Sigmoid colon (tissue), 7 donors: Measurements from ENCODE around the gene KICS2. TPM values are rescaled to one million over a fixed set of nuclear protein-coding genes. Genes with fewer than 3 reads are reported as not detected.
A peak's percentile ranks its signal among the peaks of the same experiment; 100 is the strongest.

Experiments
- DNase-seq: peaks from one replicate; pipeline ENCODE4 v3.0.0-alpha.2; 2019
- H3K27ac ChIP-seq, 4 donors: fragments of 200-600 bp; sonication (generic); one replicate each; pipeline ENCODE4 v1.5.1; 2016 to 2019; ENCODE audit warnings: mild to moderate bottlenecking in 1 of 4
- H3K27me3 ChIP-seq, 3 donors: fragments of 200-600 bp; sonication (generic); one replicate each; pipeline ENCODE4 v1.5.1; 2019; ENCODE audit warnings: mild to moderate bottlenecking in 1 of 3
- H3K36me3 ChIP-seq, 4 donors: fragments of 200-600 bp; sonication (generic); one replicate each; pipeline ENCODE4 v1.5.1; 2016 to 2019
- H3K4me1 ChIP-seq, 4 donors: fragments of 200-600 bp; sonication (generic); one replicate each; pipeline ENCODE4 v1.5.1; 2017 to 2019
- H3K4me3 ChIP-seq, 4 donors: fragments of 200-600 bp; sonication (generic); one replicate each; pipeline ENCODE4 v1.5.1; 2017 to 2019; ENCODE audit warnings: mild to moderate bottlenecking in 2 of 4, moderate library complexity in 1 of 4
- H3K9me3 ChIP-seq, 4 donors: fragments of 200-600 bp in 3 of 4; sonication (generic) in 3 of 4; one replicate each; pipeline versions ENCODE4 v1.5.1 to v1.6.1; 2013 to 2019
- CTCF ChIP-seq, 4 experiments: fragments of 450-650 bp in 3 of 4; fragments of 200-600 bp in 1 of 4; IDR thresholded peaks; one replicate each; pipeline ENCODE4 v1.5.1; 2016 to 2019; ENCODE audit warnings: antibody characterized with exemption in 4 of 4, mild to moderate bottlenecking in 3 of 4, moderate library complexity in 2 of 4
- EP300 ChIP-seq, 4 donors: sonication (generic); formaldehyde crosslinking; IDR thresholded peaks; one replicate each; pipeline ENCODE4 v1.6.1; 2017; ENCODE audit warnings: antibody characterized with exemption in 4 of 4
- POLR2A ChIP-seq, 2 donors: fragments of 450-650 bp; IDR thresholded peaks; one replicate each; pipeline ENCODE4 v1.6.1; 2016; ENCODE audit warnings: antibody characterized with exemption in 2 of 2, mild to moderate bottlenecking in 2 of 2, moderate library complexity in 2 of 2
- POLR2AphosphoS5 ChIP-seq, 4 donors: sonication (generic); formaldehyde crosslinking; IDR thresholded peaks; one replicate each; pipeline ENCODE4 v1.6.1; 2017; ENCODE audit warnings: antibody characterized with exemption in 4 of 4
- WGBS, 2 donors: extraction: QIAGEN DNeasy Blood & Tissue Kit; methylation state at CpG; one replicate each; pipeline ENCODE4 v1.1.7; 2013; 5-methylcytosine and 5-hydroxymethylcytosine counted together
- intact Hi-C: fragments of 100-400 bp; cut with DNase I; formaldehyde crosslinking; loops from one replicate; pipeline ENCODE4 v1.15.1; 2023
- polyA plus RNA-seq, 3 donors: library from polyadenylated mRNA; stranded (reverse); fragments of 200-250 nt; gene quantifications; one replicate each; pipeline ENCODE4 v1.2.3, GENCODE V29; 2013
- total RNA-seq, 4 donors: library from RNA; depleted of rRNA; stranded (reverse); fragments of >200 nt; gene quantifications; one replicate each; pipeline ENCODE4 v1.1.0, GENCODE V29; 2016
- donor health status: healthy with polysubstance abuse.
- donor health status: Bipolar disorder and iron deficiency.
- donor health status: healthy.

The KICS2 gene
- 10 to 100 TPM in 1 of 4 donors, 1 to 10 TPM in 3; 3.6 to 10.7 (median 7.7) TPM for total RNA-seq
- 1 to 10 TPM; 1.8 to 4.8 (median 4.4) TPM for polyA plus RNA-seq

DNA sequence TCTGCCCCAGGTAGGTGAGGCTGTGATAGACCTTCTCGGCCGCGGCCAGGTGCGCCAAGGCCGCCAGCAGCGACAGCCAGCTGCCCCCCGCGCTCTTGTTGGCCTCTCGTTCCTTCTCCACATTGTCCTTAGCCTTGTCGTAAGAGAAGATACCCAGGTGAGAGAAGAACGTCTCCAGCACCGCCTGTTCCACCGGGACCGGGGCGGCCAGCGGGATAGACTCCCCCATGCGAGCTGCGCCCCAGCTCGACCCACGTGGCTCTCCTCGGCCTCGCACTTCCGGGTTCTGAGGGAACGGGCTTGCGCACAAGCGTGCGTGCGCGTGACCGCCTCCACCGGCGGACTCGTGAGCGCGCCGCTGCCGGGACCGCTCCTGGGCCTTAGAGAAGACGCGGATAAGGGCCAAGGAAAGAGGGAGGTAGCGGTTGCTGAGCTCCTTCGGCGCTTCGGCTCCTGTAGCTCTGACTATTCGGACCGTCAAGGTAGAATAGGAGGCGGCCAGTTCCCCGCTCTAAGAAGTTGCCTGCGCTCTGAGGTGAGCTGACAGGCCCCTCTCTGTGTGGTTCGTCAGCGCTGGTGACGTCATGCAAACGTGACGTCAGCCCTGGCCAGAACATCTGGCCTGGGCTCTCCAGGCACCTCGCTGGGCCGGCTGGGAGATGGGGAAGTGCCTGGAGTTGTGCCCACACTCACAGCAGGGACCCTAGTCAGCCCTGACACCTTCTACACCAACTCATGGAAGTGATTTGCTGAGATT lies at the start of gene KICS2:
Gene KICS2, minus strand, starts transcription at position 288 of the 757 bp plus-strand sequence. Its CDS starts 59 bp downstream, at position 229.
- 0% methylated on average over 56 of the region's 56 CpGs for WGBS, 2 donors
- intact Hi-C loops = loop anchor here (1.0 to 10.0 kb wide), 3 partner anchors 125 to 543 kb away; partner anchors contain the start of gene SRGAP1
- Histone ChIP-seq H3K27me3 (no peaks in the 10 kb centered on the region), H3K27ac (peak within 1 kb of the TSS; percentile 90 to 93 (median 91)), H3K9me3 (no peaks in the 10 kb centered on the region), H3K4me1 (peaks cover 0 to 10% (median 4%) of the 10 kb centered on the region in 4 donors), H3K4me3 (peak within 1 kb of the TSS; percentile 71 to 92 (median 80)), H3K36me3 (no peaks in the 10 kb centered on the region)
- TF ChIP-seq POLR2A (IDR thresholded peaks at IDR 0.05) = peak; percentile 74 to 84
- no peak for TF ChIP-seq EP300 (IDR thresholded peaks at IDR 0.05)
- TF ChIP-seq POLR2AphosphoS5 (IDR thresholded peaks at IDR 0.05) = peak; percentile 92 to 98 (median 94)
- no peak for TF ChIP-seq CTCF (IDR thresholded peaks at IDR 0.05)
- DNase-seq = peak; percentile 96

DNA sequence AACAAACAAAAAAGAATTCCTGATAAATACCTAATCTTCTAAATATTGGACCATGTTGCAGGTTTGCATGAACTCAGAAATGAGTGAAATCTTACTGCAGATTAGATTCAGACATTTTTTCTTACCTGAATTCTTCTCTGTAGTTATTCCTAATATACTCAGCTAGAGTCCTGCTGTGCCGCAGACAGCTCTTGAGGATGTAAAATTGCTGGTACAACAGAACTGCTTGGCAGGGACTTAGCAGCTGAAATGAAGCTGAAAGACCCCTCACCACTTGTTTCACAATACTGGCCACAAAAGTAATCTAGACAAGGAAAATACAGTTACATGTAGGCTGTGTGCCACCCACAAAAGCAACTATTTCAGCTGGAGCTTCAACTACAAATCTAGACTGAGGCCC lies 48.3 kb upstream of the KICS2 start:
- H3K9me3 ChIP-seq = no peaks in the 10 kb centered on the region
- H3K27me3 ChIP-seq = no peaks in the 10 kb centered on the region
- TF ChIP-seq POLR2A (IDR thresholded peaks at IDR 0.05) (no peak), CTCF (IDR thresholded peaks at IDR 0.05) (no peak)
- no peak overlapping the region for H3K27ac ChIP-seq
- intact Hi-C loops = no loop called here
- H3K36me3 ChIP-seq = no peaks in the 10 kb centered on the region
- 91 to 95% methylated on average over 1 of the region's 1 CpG for WGBS, 2 donors
- H3K4me3 ChIP-seq = no peak overlapping the region
- no peaks in the 10 kb centered on the region for H3K4me1 ChIP-seq
- no peak for DNase-seq

DNA sequence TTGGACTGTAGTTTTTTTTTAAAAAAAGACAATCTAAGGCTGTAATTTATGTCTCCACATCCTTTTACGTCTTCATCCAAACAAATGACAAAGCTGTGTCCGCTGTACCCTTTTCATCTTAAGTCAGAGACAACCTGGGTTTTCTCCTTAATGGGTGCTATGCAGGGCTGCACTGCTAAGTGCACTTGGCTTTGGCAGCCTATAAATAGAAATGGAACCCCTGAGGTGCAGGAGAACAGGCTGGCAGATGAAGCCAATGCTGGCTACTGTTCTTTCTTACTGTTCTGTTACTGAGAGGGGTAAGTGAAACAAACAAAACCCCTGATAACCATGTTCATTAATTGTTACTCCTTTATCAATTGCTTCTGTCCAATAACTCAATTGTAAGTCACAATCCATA lies 47.1 kb upstream of the KICS2 start:
- DNase-seq = no peak
- intact Hi-C loops = no loop called here
- no peaks in the 10 kb centered on the region for H3K9me3 ChIP-seq
- no peak overlapping the region for H3K4me3 ChIP-seq
- no peaks in the 10 kb centered on the region for H3K4me1 ChIP-seq
- no peak for TF ChIP-seq POLR2AphosphoS5 (IDR thresholded peaks at IDR 0.05)
- TF ChIP-seq CTCF (IDR thresholded peaks at IDR 0.05) = no peak
- TF ChIP-seq POLR2A (IDR thresholded peaks at IDR 0.05) = no peak
- TF ChIP-seq EP300 (IDR thresholded peaks at IDR 0.05) = no peak
- 85 to 92% methylated on average over 2 of the region's 2 CpGs for WGBS, 2 donors
- H3K27ac ChIP-seq = no peak overlapping the region
- H3K36me3 ChIP-seq = no peaks in the 10 kb centered on the region
- H3K27me3 ChIP-seq = no peaks in the 10 kb centered on the region

- WGBS, 2 donors = 0% methylated on average over 2 of the region's 2 CpGs
- H3K4me3 ChIP-seq = no peak overlapping the region
- no peaks in the 10 kb centered on the region for H3K4me1 ChIP-seq
- no peaks in the 10 kb centered on the region for H3K36me3 ChIP-seq
- H3K27me3 ChIP-seq = no peaks in the 10 kb centered on the region
- intact Hi-C loops = no loop called here
- no peak for DNase-seq
- no peak overlapping the region for H3K27ac ChIP-seq
- TF ChIP-seq POLR2A (IDR thresholded peaks at IDR 0.05) = no peak
- H3K9me3 ChIP-seq = no peaks in the 10 kb centered on the region
These were observed 46.3 kb upstream of the KICS2 start for GRCh38 chr12:64268409-64268808.

- no peaks in the 10 kb centered on the region for H3K27me3 ChIP-seq
- 72 to 79% methylated on average over 2 of the region's 2 CpGs for WGBS, 2 donors
- intact Hi-C loops = no loop called here
- no peaks in the 10 kb centered on the region for H3K9me3 ChIP-seq
- no peak overlapping the region for H3K27ac ChIP-seq
- H3K4me3 ChIP-seq = no peak overlapping the region
- TF ChIP-seq POLR2A (IDR thresholded peaks at IDR 0.05) (no peak), CTCF (IDR thresholded peaks at IDR 0.05) (no peak), EP300 (IDR thresholded peaks at IDR 0.05) (no peak), POLR2AphosphoS5 (IDR thresholded peaks at IDR 0.05) (no peak)
- no peak for DNase-seq
- no peaks in the 10 kb centered on the region for H3K36me3 ChIP-seq
- H3K4me1 ChIP-seq = no peaks in the 10 kb centered on the region
These were observed 43.7 kb upstream of the KICS2 start for GRCh38 chr12:64265839-64266238.
